Activated CD8-positive, alpha-beta memory T cell treated with anti-CD3 and anti-CD28 coated beads, Interleukin-2, amount 50 U/mL, for 1 hour (primary cell): ENCODE results near the gene RAP1GAP2.

Experiments used
- DNase-seq: peaks from one replicate; pipeline ENCODE4 v3.0.0-alpha.2; 2020; ENCODE audit errors: extremely low read depth

Gene RAP1GAP2

GRCh38 chr17:2853283-2854142, 57.3 kb downstream of the RAP1GAP2 start:
- no peak for DNase-seq

- DNase-seq: no peak
Observed at GRCh38 chr17:2854143-2855055, 58.2 kb downstream of the RAP1GAP2 start.

DNA sequence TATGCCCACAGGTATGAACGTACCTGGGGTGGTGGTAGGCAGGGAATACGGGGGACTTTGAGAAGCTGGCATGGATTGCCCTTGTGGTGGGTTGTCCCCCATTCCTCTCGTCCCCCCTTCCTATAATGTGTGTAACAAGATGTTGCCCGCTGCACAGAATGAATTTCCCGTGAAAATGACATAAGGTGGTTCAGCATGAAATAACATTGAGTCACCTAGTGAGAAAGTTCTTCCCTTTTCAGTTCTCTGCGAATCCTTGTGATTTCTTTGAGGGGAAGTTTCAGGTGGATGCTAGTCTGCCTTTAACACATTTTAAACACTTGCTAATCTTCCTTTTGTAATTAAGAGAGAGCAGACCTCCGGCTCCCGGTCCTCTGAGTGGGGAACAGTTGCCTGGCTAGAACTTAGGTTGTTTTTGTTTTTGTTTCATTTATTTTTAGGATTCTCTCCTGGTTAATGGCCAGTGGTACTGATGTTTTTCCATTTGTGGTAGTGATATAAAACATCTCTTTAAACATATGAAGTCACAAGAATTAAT, 58.9 kb downstream of the RAP1GAP2 start:
- DNase-seq: no peak

GRCh38 chr17:2856727-2857126, 60.5 kb downstream of the RAP1GAP2 start:
- DNase-seq: no peak

DNA sequence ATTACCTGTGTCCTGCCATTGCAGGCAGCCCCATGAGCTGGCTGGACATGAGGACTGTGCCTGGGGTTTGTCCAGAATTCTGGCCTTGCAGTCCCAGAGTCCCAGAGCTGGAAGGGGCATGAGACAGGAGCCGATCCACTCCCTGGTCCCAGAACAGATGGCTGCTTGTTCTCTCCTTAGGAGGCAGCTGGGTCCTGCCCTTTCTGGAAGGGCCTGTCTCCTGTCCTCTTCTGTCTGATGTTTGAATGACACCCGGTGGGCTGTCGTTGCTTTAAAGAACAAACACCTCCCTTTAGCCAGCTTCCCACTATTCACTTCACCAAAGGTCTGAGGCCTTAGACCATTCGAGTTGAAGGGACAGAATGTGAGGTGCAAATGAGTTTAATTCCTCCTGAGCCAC, 63.8 kb downstream of the RAP1GAP2 start:
- DNase-seq: no peak

- no peak for DNase-seq
Observed at GRCh38 chr17:2860883-2861282, 64.6 kb downstream of the RAP1GAP2 start.

DNA sequence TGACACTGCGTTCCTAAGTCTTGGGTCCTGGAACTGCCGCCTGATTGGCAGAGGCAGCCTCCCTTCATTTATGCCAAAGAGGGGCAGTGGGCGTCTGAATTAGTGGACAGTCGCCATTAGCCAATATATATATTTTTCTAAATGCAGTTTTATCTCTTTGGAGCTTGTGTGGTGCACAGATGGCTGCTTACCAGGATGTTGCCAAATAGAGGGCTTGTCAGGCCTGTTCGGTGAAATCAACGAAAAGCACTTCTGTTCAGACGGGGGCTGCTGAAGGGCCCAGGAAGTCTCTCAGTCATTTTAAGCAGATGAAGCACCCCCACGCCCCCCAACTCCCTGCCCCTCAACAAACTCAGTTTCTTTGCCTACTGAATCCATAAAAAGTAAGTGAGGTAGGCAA, 66.0 kb downstream of the RAP1GAP2 start:
- DNase-seq: no peak

DNA sequence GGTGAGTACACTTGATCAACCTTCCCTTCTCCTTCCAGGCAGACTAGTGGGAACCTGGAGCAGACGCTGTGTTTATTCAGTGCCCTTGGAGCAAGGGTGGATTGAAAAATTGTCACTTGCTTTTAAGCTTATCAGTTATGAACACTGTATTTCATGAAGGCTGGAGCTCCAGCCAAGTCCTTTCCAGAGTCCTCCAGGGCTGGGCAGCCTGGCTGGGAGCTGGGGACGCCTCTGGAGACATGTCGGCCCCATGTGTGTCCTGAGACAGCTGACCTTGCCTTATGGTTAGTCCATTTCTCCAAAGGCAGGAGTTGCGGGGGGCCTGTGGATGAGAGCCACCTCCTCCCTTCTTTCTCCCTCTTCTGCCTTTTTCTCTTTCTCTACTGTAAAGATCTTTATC, 67.0 kb downstream of the RAP1GAP2 start:
- DNase-seq: no peak

DNA sequence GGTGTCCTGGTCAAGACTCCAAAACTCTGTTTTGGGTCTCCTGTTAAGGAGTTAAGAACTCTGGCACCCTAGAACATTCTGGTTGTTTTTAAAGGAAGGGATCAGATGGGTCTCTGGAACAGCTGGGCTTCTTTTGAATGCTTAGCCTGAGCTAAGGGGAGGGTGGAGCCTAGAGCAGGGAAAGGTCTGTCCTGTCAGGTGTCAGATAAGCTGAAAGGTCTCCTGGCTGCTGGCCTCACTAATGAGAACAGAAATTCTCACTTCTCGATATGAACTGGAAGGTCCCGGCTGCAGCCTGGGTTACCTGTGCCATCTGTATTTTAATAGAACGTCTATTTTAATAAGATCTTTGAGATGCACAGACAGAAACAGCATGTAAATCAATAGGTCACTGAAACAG, 69.0 kb downstream of the RAP1GAP2 start:
- DNase-seq: no peak

DNA sequence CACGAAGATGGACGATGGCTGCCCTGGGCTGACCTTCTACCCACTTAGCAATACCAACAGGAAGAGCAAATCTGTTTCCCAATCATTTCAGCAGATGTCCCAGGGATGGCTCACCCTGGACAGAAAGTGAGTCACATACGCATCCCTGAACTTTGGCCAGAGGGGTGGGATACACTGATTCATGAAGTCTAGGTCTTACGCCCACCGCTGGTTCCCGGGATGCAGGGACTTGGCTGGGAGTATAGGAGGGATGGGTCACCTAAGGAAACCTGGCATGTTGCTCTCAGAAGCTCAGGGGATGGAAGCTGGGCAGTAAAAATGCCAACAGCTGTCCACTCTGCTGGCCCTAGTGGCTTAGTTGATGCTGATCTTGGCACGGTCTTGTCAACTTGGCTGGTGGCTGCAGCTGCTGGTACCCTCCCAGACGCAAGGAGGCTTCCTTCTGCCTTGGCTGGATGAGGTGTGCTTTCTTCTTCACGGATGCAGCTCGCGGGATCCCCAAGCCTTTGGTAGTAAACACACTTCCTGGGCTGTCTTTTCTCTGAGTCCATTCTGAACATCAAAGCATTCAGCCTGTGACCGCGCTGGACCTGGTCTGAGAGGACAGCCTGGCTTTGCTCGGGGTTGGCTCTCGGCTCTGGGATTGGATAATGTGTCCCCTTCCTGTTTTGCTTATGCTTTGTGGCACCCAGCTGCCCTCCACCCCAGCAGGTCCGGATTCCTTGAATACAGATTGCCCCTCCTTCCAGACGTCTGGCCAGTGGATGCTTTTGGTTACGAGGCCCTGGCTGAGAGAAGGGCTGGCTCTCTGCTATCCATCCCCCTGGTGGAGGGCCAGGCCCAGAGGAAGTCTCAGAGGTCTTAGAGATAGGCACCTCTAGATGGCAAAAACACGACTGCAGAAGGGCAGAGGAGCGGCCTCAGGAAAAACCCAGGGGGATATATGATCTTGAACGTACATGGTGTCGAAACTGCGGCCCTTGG, 71.5 kb downstream of the RAP1GAP2 start:
- DNase-seq: no peak

- no peak for DNase-seq
Observed at GRCh38 chr17:2869604-2870003, 73.4 kb downstream of the RAP1GAP2 start.

DNA sequence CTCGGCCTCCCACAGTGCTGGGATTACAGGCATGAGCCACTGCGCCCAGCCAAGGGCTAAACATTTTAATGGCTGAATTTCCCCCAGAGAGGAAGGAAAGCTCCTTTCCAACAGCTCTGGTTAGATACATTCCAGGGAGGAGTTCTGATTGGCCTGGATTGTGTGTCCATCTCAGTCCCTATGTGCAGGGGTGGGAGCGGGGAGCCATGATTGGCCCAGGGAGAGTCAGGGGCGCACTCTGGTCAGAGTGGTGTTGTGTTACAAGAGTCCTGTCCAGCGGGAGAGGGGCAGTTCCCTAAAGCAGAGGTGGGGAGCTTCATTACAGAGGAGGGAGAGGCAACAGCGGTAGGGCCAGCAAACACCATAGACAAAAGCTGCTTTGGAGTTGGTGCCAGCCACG, 75.0 kb downstream of the RAP1GAP2 start:
- no peak for DNase-seq

DNA sequence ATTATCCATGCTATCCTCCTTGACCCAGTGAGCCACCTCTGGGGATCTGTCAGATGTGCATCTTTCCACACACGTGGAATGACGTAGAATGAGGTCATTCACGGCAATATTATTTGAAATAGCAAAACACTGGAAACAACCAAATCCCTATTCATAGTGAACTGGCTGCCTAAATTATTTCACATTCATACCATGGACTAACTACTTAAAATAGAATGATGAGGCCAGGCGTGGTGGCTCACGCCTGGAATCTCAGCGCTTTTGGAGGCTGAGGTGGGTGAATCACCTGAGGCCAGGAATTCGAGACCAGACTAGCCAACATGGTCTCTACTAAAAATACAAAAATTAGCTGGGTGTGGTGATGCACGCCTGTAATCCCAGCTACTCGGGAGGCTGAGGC, 75.5 kb downstream of the RAP1GAP2 start:
- DNase-seq: no peak

DNA sequence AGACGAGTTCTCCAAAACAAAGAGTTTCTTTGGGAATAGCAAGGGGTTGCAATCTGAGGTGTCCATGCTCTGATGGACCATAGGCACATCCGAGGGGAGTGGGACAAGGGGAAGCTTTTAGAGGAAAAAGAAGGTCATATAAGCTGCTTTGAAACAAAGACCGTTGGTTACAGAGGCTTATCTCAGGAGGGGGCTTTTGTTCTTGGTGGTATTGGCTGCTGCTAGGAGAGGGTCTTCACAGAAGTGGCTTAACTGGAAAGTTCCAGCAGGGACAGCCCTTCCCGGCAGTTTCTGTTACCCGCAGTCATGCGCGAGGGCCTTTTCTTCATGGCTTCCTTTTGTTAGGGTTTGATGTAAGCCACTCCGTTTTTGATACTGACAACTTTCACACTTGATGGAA, 76.0 kb downstream of the RAP1GAP2 start:
- no peak for DNase-seq

GRCh38 chr17:2874189-2874686, 78.0 kb downstream of the RAP1GAP2 start:
- DNase-seq: no peak

- DNase-seq: no peak
Observed at GRCh38 chr17:2875608-2876007, 79.4 kb downstream of the RAP1GAP2 start.

DNA sequence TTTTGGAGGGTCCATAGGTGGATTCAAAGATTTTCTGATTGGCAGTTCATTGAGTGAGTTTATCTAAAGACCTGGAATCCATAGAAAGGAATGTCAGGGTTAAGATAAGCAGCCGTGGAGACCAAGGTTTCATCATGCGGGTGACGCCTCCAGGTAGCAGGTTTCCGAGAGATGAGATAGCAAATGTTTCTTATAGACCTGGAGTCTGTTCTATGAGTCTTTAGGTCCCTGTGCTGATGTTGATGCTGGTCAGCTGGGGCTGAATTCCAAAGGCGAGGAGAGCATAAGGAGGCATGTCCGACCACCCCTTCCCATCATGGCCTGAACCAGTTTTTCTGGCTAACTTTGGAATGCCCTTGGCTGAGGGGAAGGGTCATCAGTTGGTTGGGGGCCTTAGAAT, 80.2 kb downstream of the RAP1GAP2 start:
- no peak for DNase-seq

GRCh38 chr17:2878751-2879254, 82.6 kb downstream of the RAP1GAP2 start:
- no peak for DNase-seq

DNA sequence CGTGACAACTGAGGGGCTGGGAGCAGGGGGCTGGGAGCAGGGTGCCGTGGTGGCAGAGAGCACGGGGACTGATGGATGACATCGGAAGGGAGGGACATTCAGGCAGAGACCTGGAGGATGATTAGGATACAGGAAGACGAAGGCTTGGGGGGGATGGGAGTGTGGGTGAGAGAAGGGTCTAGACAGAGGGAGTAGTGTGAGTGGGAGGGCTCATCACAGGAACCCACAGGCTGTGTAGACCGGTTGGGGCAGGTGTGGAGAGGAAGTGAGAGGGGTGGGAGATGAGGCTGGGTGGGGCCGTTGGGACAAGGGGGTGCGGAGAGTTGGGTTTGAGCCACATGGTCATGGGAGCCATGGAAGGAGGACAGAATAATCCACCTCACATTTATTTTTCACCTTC, 83.8 kb downstream of the RAP1GAP2 start:
- DNase-seq: no peak

DNA sequence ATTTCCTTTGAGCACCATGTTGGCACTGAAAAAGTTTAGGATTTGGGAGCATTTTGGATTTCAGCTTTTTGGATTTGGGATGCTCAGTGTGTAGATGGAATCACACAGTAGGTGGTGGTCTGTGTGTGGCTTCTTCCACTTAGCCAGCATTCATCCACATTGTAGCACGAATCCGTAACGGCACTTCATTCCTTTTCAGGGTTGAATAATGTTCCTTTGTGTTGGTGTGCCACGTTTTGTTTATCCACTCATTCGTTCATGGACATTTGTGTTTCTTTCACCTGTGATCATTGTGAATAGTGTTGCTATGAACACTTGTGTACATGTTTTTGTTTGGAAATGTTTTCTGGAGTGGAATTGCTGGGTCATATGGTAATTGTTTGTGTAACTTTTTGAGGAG, 85.1 kb downstream of the RAP1GAP2 start:
- no peak for DNase-seq
